H1 (cell line): ENCODE measurements around the gene GUCA1A. TPM values are rescaled to one million over a fixed set of nuclear protein-coding genes. Genes with fewer than 3 reads are reported as not detected.
A peak's percentile ranks its signal among the peaks of the same experiment; 100 is the strongest.

ENCODE experiments used
- EZH2 ChIP-seq: fragments of 200-600 bp; sonication (generic); IDR thresholded peaks from 2 replicates; pipeline ENCODE4 v1.7.1; 2012; ENCODE audit warnings: low read depth, mild to moderate bottlenecking, moderate library complexity, low read length, inconsistent platforms; ENCODE audit not compliant: severe bottlenecking
- RAD21 ChIP-seq, 2 experiments: IDR thresholded peaks in 1 of 2; conservative IDR thresholded peaks in 1 of 2; 2 replicates each; pipeline ENCODE4 v1.6.1; 2011; ENCODE audit warnings: low read depth in 2 of 2, low read length in 2 of 2, improper control_type of control experiment in 1 of 2, inconsistent platforms in 1 of 2, mild to moderate bottlenecking in 1 of 2, moderate library complexity in 1 of 2
- TEAD4 ChIP-seq: IDR thresholded peaks from 2 replicates; pipeline ENCODE4 v1.6.1; 2012; ENCODE audit warnings: low read depth, low read length, inconsistent platforms, mixed read lengths
- polyA plus RNA-seq, 7 experiments: library from polyadenylated mRNA; depleted of rRNA in 3 of 7; stranded (reverse) in 5 of 7; unstranded in 2 of 7; fragments of >200 nt in 5 of 7; fragments of 200-250 nt in 2 of 7; gene quantifications; 1 replicate in 5 of 7; 2 replicates in 1 of 7; 4 replicates in 1 of 7; pipeline versions ENCODE4 v1.2.1 to v1.2.3, GENCODE V29; 2011 to 2013; ENCODE audit warnings: missing spikeins in 2 of 7, mixed read lengths in 2 of 7
- total RNA-seq: library from RNA; stranded (reverse); fragmentation: NEBNext Ultra II Directional; extraction: Animal tissue kit (Norgen Biotek cat#: 25700); gene quantifications from 2 replicates; pipeline ENCODE4 v1.2.1, GENCODE V29; 2021
- TF ChIP-seq, protein P1 (sequence below): IDR thresholded peaks from 2 replicates; pipeline ENCODE4 v1.6.1; 2012; ENCODE audit warnings: inconsistent platforms
- TF ChIP-seq, protein P2 (sequence below), 3 experiments: IDR thresholded peaks; 1 replicate in 2 of 3; 2 replicates in 1 of 3; pipeline versions ENCODE4 v1.5.1 to v1.6.1; 2011; ENCODE audit warnings: low read length in 3 of 3, mild to moderate bottlenecking in 3 of 3, inconsistent platforms in 2 of 3, low read depth in 1 of 3, moderate library complexity in 1 of 3; ENCODE audit not compliant: insufficient read depth in 1 of 3; ENCODE audit errors: control extremely low read depth in 1 of 3

The GUCA1A gene
- total and polyA plus RNA-seq, 2 of the 8 experiments (the other 6 are each of a cell fraction or from before 2014, with no cell fraction given) = 4.6 to 24.6 TPM

- TF ChIP-seq, protein P1, sequence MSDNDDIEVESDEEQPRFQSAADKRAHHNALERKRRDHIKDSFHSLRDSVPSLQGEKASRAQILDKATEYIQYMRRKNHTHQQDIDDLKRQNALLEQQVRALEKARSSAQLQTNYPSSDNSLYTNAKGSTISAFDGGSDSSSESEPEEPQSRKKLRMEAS = peak; percentile 25; the same call in 1 of the 2 replicates
- TF ChIP-seq RAD21 (IDR thresholded peaks at IDR 0.05 in 1 of 2, conservative IDR thresholded peaks at IDR 0.05 in 1 of 2; ENCODE audit: low read depth in 2 of 2, low read length in 2 of 2) (0 out of 4 replicates have a peak, but pooled peaks of 1 of the 2 experiments have one; percentile 2), TEAD4 (no peak; the same call in 1 of the 2 replicates), EZH2 (no peak)
- TF ChIP-seq, protein P2, sequence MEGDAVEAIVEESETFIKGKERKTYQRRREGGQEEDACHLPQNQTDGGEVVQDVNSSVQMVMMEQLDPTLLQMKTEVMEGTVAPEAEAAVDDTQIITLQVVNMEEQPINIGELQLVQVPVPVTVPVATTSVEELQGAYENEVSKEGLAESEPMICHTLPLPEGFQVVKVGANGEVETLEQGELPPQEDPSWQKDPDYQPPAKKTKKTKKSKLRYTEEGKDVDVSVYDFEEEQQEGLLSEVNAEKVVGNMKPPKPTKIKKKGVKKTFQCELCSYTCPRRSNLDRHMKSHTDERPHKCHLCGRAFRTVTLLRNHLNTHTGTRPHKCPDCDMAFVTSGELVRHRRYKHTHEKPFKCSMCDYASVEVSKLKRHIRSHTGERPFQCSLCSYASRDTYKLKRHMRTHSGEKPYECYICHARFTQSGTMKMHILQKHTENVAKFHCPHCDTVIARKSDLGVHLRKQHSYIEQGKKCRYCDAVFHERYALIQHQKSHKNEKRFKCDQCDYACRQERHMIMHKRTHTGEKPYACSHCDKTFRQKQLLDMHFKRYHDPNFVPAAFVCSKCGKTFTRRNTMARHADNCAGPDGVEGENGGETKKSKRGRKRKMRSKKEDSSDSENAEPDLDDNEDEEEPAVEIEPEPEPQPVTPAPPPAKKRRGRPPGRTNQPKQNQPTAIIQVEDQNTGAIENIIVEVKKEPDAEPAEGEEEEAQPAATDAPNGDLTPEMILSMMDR (IDR thresholded peaks at IDR 0.05; ENCODE audit: control extremely low read depth in 1 of 3, insufficient read depth in 1 of 3, low read depth in 1 of 3, low read length in 3 of 3) = no peak
These were observed 44.6 kb downstream of the GUCA1A start, which contains the start of gene MRPS10 (continued) for GRCh38 chr6:42217519-42218367.
